SK-N-SH treated with all-trans-retinoic acid at 6 μM for 48 hours (cell line): ENCODE measurements around the gene ADARB2.

ENCODE experiments used
- ATAC-seq: fragments of 200-7000 bp; cut with Tn5 transposase; 3 replicates; pipeline ENCODE4 v1.9.1; 2020; ENCODE audit warnings: mild to moderate bottlenecking, moderate library complexity
- ARNTL ChIP-seq: fragments of 450-650 bp; formaldehyde crosslinking; IDR thresholded peaks from 2 replicates; pipeline ENCODE4 v1.5.0; 2020; ENCODE audit warnings: low read depth, mild to moderate bottlenecking, moderate library complexity, borderline replicate concordance
- BACH2 ChIP-seq: fragments of 250-450 bp; sonication (Bioruptor Pico); IDR thresholded peaks from 2 replicates; pipeline ENCODE4 v1.9.0; 2021; ENCODE audit warnings: mild to moderate bottlenecking, borderline replicate concordance
- CSDC2 ChIP-seq: fragments of 250-450 bp; sonication (Bioruptor Pico); IDR thresholded peaks from 2 replicates; pipeline ENCODE4 v1.5.0; 2020; ENCODE audit warnings: mild to moderate bottlenecking, moderate library complexity
- ESRRG ChIP-seq: fragments of 250-450 bp; sonication (Bioruptor Pico); IDR thresholded peaks from 2 replicates; pipeline ENCODE4 v1.6.1; 2021; ENCODE audit warnings: mild to moderate bottlenecking
- GLIS3 ChIP-seq: fragments of 250-450 bp; sonication (Bioruptor Pico); IDR thresholded peaks from 2 replicates; pipeline ENCODE4 v1.5.0; 2020; ENCODE audit warnings: mild to moderate bottlenecking, moderate library complexity
- ISL1 ChIP-seq: fragments of 250-450 bp; sonication (Bioruptor Pico); IDR thresholded peaks from 2 replicates; pipeline ENCODE4 v2.1.2; 2022; ENCODE audit warnings: mild to moderate bottlenecking, moderate library complexity
- OSR1 ChIP-seq: fragments of 250-450 bp; sonication (Bioruptor Pico); IDR thresholded peaks from 2 replicates; pipeline ENCODE4 v1.8.0; 2022; ENCODE audit warnings: moderate library complexity, mild to moderate bottlenecking, inconsistent platforms
- PPARA ChIP-seq: fragments of 250-450 bp; sonication (Bioruptor Pico); IDR thresholded peaks from 2 replicates; pipeline ENCODE4 v1.5.0; 2020; ENCODE audit warnings: mild to moderate bottlenecking, borderline replicate concordance
- RARB ChIP-seq: fragments of 250-450 bp; sonication (Bioruptor Pico); IDR thresholded peaks from 2 replicates; pipeline ENCODE4 v1.8.0; 2021; ENCODE audit warnings: mild to moderate bottlenecking, moderate library complexity
- TCF4 ChIP-seq: fragments of 250-450 bp; sonication (Bioruptor Pico); IDR thresholded peaks from 2 replicates; pipeline ENCODE4 v1.8.0; 2021; ENCODE audit warnings: mild to moderate bottlenecking, moderate library complexity, borderline replicate concordance
- TOX ChIP-seq: fragments of 250-450 bp; sonication (Bioruptor Pico); IDR thresholded peaks from 2 replicates; pipeline ENCODE4 v1.8.0; 2021; ENCODE audit warnings: mild to moderate bottlenecking, moderate library complexity, borderline replicate concordance
- ZC3H10 ChIP-seq: fragments of 250-450 bp; sonication (Bioruptor Pico); IDR thresholded peaks from 2 replicates; pipeline ENCODE4 v1.5.1; 2021; ENCODE audit warnings: mild to moderate bottlenecking, moderate library complexity
- ZFP3 ChIP-seq: fragments of 250-450 bp; sonication (Bioruptor Pico); IDR thresholded peaks from 2 replicates; pipeline ENCODE4 v1.5.0; 2020; ENCODE audit warnings: mild to moderate bottlenecking, moderate library complexity
- ZFP30 ChIP-seq: fragments of 450-650 bp; formaldehyde crosslinking; IDR thresholded peaks from 2 replicates; pipeline ENCODE4 v1.5.0; 2022; ENCODE audit warnings: mild to moderate bottlenecking, moderate library complexity
- ZNF565 ChIP-seq: fragments of 450-650 bp; formaldehyde crosslinking; conservative IDR thresholded peaks from 2 replicates; pipeline ENCODE4 v1.5.0; 2020; ENCODE audit warnings: low read depth, mild to moderate bottlenecking, moderate library complexity
- ZNF70 ChIP-seq: fragments of 450-650 bp; formaldehyde crosslinking; IDR thresholded peaks from 2 replicates; pipeline ENCODE4 v1.5.0; 2020; ENCODE audit warnings: mild to moderate bottlenecking, moderate library complexity
- TF ChIP-seq, protein P1 (sequence below): fragments of 250-450 bp; sonication (Bioruptor Pico); IDR thresholded peaks from 2 replicates; pipeline ENCODE4 v1.8.0; 2020; ENCODE audit warnings: mild to moderate bottlenecking, moderate library complexity, borderline replicate concordance
- TF ChIP-seq, protein P2 (sequence below): fragments of 250-450 bp; sonication (Bioruptor Pico); IDR thresholded peaks from 2 replicates; pipeline ENCODE4 v1.5.1; 2021; ENCODE audit warnings: mild to moderate bottlenecking, moderate library complexity
- TF ChIP-seq, protein P3 (sequence below): fragments of 250-450 bp; sonication (Bioruptor Pico); IDR thresholded peaks from 2 replicates; pipeline ENCODE4 v1.5.1; 2020; ENCODE audit warnings: low read depth, mild to moderate bottlenecking, moderate library complexity
- TF ChIP-seq, protein P4 (sequence below): fragments of 250-450 bp; sonication (Bioruptor Pico); IDR thresholded peaks from 2 replicates; pipeline ENCODE4 v1.5.0; 2020; ENCODE audit warnings: mild to moderate bottlenecking, moderate library complexity
- TF ChIP-seq, protein P5 (sequence below): fragments of 250-450 bp; sonication (Bioruptor Pico); IDR thresholded peaks from 2 replicates; pipeline ENCODE4 v1.8.0; 2021; ENCODE audit warnings: low read depth, mild to moderate bottlenecking, moderate library complexity, borderline replicate concordance

ADARB2 gene

DNA sequence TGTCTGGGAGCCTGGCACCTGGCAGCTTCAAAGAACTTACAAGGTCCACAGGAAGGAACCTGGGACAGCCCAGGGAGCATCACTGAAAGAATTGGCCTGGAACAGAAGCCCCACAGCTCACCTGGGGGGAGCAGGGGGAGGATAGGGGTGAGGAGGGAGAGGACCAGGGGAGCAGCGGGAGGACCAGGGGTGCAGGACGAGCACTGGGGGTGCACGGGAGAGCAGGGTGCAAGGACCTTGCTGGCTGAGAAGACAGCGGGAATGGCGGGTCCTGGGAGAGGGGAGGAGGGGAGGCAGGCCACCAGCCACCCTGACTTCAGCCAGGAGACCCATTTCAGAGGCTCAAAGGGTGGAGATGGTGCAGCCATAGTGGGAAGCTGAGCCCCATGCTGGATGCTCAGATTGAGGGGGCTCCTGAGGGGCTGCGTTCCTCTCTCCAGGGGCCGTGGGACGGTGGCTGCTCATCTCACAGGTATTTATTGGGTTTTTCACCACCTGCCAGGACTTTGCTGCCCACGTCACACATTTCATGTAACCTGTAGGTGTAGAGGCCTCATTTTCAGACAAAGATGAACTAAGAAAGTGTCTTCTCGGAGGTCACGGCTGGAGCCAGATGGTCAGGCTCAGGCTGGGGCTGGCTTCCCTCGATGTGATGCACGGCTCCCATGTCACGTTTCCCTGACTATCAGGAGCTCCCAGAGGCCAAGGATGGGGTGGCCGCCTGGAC lies 571.1 kb downstream of the ADARB2 start:
- ATAC-seq = no peak
- TF ChIP-seq, protein P1, sequence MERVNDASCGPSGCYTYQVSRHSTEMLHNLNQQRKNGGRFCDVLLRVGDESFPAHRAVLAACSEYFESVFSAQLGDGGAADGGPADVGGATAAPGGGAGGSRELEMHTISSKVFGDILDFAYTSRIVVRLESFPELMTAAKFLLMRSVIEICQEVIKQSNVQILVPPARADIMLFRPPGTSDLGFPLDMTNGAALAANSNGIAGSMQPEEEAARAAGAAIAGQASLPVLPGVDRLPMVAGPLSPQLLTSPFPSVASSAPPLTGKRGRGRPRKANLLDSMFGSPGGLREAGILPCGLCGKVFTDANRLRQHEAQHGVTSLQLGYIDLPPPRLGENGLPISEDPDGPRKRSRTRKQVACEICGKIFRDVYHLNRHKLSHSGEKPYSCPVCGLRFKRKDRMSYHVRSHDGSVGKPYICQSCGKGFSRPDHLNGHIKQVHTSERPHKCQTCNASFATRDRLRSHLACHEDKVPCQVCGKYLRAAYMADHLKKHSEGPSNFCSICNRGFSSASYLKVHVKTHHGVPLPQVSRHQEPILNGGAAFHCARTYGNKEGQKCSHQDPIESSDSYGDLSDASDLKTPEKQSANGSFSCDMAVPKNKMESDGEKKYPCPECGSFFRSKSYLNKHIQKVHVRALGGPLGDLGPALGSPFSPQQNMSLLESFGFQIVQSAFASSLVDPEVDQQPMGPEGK (CRISPR knock-in tag) = no peak
- TF ChIP-seq ISL1 (CRISPR knock-in tag) (no peak), PPARA (no peak), TCF4 (CRISPR knock-in tag) (no peak), ARNTL (no peak), GLIS3 (CRISPR knock-in tag) (no peak), OSR1 (no peak), BACH2 (CRISPR knock-in tag) (no peak), ZFP3 (CRISPR knock-in tag) (no peak), ZC3H10 (no peak), ESRRG (CRISPR knock-in tag) (no peak), ZNF565 (CRISPR knock-in tag) (no peak), CSDC2 (CRISPR knock-in tag) (no peak)
- TF ChIP-seq, protein P2, sequence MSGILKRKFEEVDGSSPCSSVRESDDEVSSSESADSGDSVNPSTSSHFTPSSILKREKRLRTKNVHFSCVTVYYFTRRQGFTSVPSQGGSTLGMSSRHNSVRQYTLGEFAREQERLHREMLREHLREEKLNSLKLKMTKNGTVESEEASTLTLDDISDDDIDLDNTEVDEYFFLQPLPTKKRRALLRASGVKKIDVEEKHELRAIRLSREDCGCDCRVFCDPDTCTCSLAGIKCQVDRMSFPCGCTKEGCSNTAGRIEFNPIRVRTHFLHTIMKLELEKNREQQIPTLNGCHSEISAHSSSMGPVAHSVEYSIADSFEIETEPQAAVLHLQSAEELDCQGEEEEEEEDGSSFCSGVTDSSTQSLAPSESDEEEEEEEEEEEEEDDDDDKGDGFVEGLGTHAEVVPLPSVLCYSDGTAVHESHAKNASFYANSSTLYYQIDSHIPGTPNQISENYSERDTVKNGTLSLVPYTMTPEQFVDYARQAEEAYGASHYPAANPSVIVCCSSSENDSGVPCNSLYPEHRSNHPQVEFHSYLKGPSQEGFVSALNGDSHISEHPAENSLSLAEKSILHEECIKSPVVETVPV = no peak
- TF ChIP-seq, protein P3, sequence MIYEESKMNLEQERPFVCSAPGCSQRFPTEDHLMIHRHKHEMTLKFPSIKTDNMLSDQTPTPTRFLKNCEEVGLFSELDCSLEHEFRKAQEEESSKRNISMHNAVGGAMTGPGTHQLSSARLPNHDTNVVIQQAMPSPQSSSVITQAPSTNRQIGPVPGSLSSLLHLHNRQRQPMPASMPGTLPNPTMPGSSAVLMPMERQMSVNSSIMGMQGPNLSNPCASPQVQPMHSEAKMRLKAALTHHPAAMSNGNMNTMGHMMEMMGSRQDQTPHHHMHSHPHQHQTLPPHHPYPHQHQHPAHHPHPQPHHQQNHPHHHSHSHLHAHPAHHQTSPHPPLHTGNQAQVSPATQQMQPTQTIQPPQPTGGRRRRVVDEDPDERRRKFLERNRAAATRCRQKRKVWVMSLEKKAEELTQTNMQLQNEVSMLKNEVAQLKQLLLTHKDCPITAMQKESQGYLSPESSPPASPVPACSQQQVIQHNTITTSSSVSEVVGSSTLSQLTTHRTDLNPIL (CRISPR knock-in tag) = no peak
- TF ChIP-seq, protein P4, sequence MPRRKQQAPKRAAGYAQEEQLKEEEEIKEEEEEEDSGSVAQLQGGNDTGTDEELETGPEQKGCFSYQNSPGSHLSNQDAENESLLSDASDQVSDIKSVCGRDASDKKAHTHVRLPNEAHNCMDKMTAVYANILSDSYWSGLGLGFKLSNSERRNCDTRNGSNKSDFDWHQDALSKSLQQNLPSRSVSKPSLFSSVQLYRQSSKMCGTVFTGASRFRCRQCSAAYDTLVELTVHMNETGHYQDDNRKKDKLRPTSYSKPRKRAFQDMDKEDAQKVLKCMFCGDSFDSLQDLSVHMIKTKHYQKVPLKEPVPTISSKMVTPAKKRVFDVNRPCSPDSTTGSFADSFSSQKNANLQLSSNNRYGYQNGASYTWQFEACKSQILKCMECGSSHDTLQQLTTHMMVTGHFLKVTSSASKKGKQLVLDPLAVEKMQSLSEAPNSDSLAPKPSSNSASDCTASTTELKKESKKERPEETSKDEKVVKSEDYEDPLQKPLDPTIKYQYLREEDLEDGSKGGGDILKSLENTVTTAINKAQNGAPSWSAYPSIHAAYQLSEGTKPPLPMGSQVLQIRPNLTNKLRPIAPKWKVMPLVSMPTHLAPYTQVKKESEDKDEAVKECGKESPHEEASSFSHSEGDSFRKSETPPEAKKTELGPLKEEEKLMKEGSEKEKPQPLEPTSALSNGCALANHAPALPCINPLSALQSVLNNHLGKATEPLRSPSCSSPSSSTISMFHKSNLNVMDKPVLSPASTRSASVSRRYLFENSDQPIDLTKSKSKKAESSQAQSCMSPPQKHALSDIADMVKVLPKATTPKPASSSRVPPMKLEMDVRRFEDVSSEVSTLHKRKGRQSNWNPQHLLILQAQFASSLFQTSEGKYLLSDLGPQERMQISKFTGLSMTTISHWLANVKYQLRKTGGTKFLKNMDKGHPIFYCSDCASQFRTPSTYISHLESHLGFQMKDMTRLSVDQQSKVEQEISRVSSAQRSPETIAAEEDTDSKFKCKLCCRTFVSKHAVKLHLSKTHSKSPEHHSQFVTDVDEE (CRISPR knock-in tag) = no peak
- TF ChIP-seq, protein P5, sequence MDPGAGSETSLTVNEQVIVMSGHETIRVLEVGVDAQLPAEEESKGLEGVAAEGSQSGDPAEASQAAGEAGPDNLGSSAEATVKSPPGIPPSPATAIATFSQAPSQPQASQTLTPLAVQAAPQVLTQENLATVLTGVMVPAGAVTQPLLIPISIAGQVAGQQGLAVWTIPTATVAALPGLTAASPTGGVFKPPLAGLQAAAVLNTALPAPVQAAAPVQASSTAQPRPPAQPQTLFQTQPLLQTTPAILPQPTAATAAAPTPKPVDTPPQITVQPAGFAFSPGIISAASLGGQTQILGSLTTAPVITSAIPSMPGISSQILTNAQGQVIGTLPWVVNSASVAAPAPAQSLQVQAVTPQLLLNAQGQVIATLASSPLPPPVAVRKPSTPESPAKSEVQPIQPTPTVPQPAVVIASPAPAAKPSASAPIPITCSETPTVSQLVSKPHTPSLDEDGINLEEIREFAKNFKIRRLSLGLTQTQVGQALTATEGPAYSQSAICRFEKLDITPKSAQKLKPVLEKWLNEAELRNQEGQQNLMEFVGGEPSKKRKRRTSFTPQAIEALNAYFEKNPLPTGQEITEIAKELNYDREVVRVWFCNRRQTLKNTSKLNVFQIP = no peak

DNA sequence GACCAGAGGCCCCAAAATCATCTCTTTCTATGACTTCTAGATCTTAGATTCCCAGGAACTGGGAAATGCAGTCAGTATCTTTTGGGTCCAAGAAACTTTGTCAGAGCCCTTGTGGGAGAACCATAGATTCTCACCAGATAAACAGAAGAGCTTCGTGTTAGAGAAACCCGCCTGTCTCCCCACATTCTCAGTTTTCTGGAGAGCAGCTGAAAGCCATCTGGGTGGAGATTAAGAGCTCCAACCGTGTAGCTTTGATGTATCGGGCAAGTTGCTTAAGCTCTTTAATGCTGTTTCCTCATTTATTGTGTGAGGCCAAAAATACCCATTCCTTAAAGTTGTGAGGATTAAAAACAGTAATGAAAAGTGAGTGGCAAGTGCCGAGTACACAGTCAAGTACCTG lies 573.5 kb downstream of the ADARB2 start:
- TF ChIP-seq ZC3H10 (no peak), ZFP30 (CRISPR knock-in tag) (no peak), ESRRG (CRISPR knock-in tag) (no peak), TCF4 (CRISPR knock-in tag) (no peak), RARB (CRISPR knock-in tag) (no peak), PPARA (no peak), OSR1 (no peak), TOX (CRISPR knock-in tag) (no peak), ZNF70 (CRISPR knock-in tag) (no peak)
- TF ChIP-seq, protein P3 (CRISPR knock-in tag) = no peak
- TF ChIP-seq, protein P2 = no peak
- ATAC-seq = no peak
